ENCODE results near the gene ZNF628. TPM values are rescaled to one million over a fixed set of nuclear protein-coding genes. Genes with fewer than 3 reads are reported as not detected.
"Not testable (repeated sequence)": the region's sequence is repeated elsewhere in the genome, so short reads cannot be mapped to it uniquely, and the experiment has no call there.

ZNF628 gene
- total and polyA plus RNA-seq, 2 of the 4 experiments (the other 2 are of a cell fraction): 0.18 to 1.9 TPM

DNA sequence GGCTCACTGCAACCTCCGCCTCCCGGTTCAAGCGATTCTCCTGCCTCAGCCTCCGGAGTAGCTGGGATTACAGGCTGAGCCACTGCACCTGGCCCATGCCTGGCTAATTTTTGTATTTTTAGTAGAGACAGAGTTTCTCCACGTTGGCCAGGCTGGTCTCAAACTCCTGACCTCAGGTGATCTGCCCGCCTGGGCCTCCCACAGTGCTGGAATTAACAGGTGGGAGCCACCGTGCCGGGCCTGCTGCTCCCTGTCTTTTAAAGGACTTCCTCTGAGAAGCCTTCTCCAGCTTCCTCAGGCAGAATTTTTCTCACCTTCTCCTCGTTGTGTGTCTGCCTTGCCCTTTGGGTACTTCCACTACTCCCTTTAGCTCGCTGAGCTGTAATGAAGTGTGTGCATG is 20.4 kb downstream of the ZNF628 start:
- H3K14ac ChIP-seq (replicated peaks; ENCODE audit: low read depth, low read length); H4K20me1 ChIP-seq (ENCODE audit: insufficient read depth, low read length); H3K4ac ChIP-seq (ENCODE audit: low read depth, low read length); H4K5ac ChIP-seq (ENCODE audit: low read depth, low read length); H2BK120ac ChIP-seq (ENCODE audit: low read depth, low read length); H4K8ac ChIP-seq (ENCODE audit: low read depth in 2 of 2, low read length in 2 of 2); H2AFZ ChIP-seq (replicated peaks; ENCODE audit: low read length, poor library complexity); H3K9ac ChIP-seq (ENCODE audit: low read depth, low read length); H3K4me3 ChIP-seq (ENCODE audit: insufficient read depth, low read depth, low read length); POLR2A ChIA-PET (ENCODE audit: unreplicated experiment); DNase-seq; CTCF ChIA-PET; H3K9me3 ChIP-seq (ENCODE audit: control insufficient read depth, insufficient read depth, low read length); intact Hi-C loops (cut with micrococcal nuclease); H3K23ac ChIP-seq (ENCODE audit: low read depth, low read length); H3K27me3 ChIP-seq (ENCODE audit: control insufficient read depth, insufficient read depth, low read length); BruUV-seq (replicated peaks); H2BK15ac ChIP-seq (ENCODE audit: low read depth, low read length); H3K27ac ChIP-seq (ENCODE audit: insufficient read depth, low read length); H2BK5ac ChIP-seq (ENCODE audit: low read depth, low read length, poor library complexity, severe bottlenecking); H2AK5ac ChIP-seq (ENCODE audit: low read depth, low read length); H3K4me2 ChIP-seq (ENCODE audit: low read depth, low read length); H4K91ac ChIP-seq (ENCODE audit: insufficient read depth, low read depth, low read length); H3K9me1 ChIP-seq (ENCODE audit: insufficient read depth, low read length); ATAC-seq (ENCODE audit: low read depth); H2BK20ac ChIP-seq (ENCODE audit: low read depth, low read length); dilution Hi-C loops (cut with HindIII; ENCODE audit: low sequenced_read_pairs, unreplicated experiment); H3K18ac ChIP-seq (ENCODE audit: low read depth, low read length); H2AK9ac ChIP-seq (replicated peaks; ENCODE audit: low read depth, low read length, poor library complexity); H3K56ac ChIP-seq (ENCODE audit: extremely low read depth, insufficient read depth, low read length): not testable (repeated sequence)
- no CpG with 5 or more reads among the region's 10 CpGs for WGBS, 2 experiments (ENCODE audit: extremely low coverage in 2 of 2, insufficient read length in 1 of 2)
- in situ Hi-C loops (cut with MboI; ENCODE audit: low sequenced_read_pairs): loop anchor here (25.0 kb wide), 1 partner anchor 1035 kb away; the partner anchor contains the start of genes CDC42EP5 and LENG9
- peaks cover 13% of the 10 kb centered on the region; the same call in 1 of the 2 replicates for H3K36me3 ChIP-seq (ENCODE audit: control insufficient read depth, insufficient read depth, low read length)
- H3K79me1 ChIP-seq (ENCODE audit: low read depth in 1 of 2, low read length in 2 of 2): peaks cover 0 to 17% of the 10 kb centered on the region in 2 experiments
- peaks cover 16% of the 10 kb centered on the region for H3K4me1 ChIP-seq (ENCODE audit: control insufficient read depth, insufficient read depth, low read length)
